H1 (cell line): ENCODE results near the gene SMO. TPM values are rescaled to one million over a fixed set of nuclear protein-coding genes. Genes with fewer than 3 reads are reported as not detected.

ENCODE experiments used
- GABPA ChIP-seq: IDR thresholded peaks from 2 replicates; pipeline ENCODE4 v1.6.1; 2011; ENCODE audit warnings: mild to moderate bottlenecking, low read length, moderate library complexity, borderline replicate concordance; ENCODE audit not compliant: insufficient read depth
- SUZ12 ChIP-seq: fragments of 200-600 bp; sonication (generic); IDR thresholded peaks from 2 replicates; pipeline ENCODE4 v1.6.1; 2012; ENCODE audit warnings: mild to moderate bottlenecking, inconsistent platforms, low read length, moderate library complexity, mixed read lengths
- TAF1 ChIP-seq: IDR thresholded peaks from 2 replicates; pipeline ENCODE4 v1.6.1; 2011; ENCODE audit warnings: mild to moderate bottlenecking, low read depth, low read length
- TAF7 ChIP-seq: optimal IDR thresholded peaks from 2 replicates; pipeline ENCODE3; 2011; ENCODE audit warnings: low read depth, mild to moderate bottlenecking, inconsistent platforms, low read length, moderate library complexity, borderline replicate concordance
- polyA plus RNA-seq, 7 experiments: library from polyadenylated mRNA; depleted of rRNA in 3 of 7; stranded (reverse) in 5 of 7; unstranded in 2 of 7; fragments of >200 nt in 5 of 7; fragments of 200-250 nt in 2 of 7; gene quantifications; 1 replicate in 5 of 7; 2 replicates in 1 of 7; 4 replicates in 1 of 7; pipeline versions ENCODE4 v1.2.1 to v1.2.3, GENCODE V29; 2011 to 2013; ENCODE audit warnings: missing spikeins in 2 of 7, mixed read lengths in 2 of 7
- total RNA-seq: library from RNA; stranded (reverse); fragmentation: NEBNext Ultra II Directional; extraction: Animal tissue kit (Norgen Biotek cat#: 25700); gene quantifications from 2 replicates; pipeline ENCODE4 v1.2.1, GENCODE V29; 2021
- TF ChIP-seq, protein P1 (sequence below): IDR thresholded peaks from 2 replicates; pipeline ENCODE4 v1.6.1; 2012; ENCODE audit warnings: low read length, inconsistent platforms

SMO gene
- total and polyA plus RNA-seq, 2 of the 8 experiments (the other 6 are each of a cell fraction or from before 2014, with no cell fraction given): 64.5 to 67.6 TPM

DNA sequence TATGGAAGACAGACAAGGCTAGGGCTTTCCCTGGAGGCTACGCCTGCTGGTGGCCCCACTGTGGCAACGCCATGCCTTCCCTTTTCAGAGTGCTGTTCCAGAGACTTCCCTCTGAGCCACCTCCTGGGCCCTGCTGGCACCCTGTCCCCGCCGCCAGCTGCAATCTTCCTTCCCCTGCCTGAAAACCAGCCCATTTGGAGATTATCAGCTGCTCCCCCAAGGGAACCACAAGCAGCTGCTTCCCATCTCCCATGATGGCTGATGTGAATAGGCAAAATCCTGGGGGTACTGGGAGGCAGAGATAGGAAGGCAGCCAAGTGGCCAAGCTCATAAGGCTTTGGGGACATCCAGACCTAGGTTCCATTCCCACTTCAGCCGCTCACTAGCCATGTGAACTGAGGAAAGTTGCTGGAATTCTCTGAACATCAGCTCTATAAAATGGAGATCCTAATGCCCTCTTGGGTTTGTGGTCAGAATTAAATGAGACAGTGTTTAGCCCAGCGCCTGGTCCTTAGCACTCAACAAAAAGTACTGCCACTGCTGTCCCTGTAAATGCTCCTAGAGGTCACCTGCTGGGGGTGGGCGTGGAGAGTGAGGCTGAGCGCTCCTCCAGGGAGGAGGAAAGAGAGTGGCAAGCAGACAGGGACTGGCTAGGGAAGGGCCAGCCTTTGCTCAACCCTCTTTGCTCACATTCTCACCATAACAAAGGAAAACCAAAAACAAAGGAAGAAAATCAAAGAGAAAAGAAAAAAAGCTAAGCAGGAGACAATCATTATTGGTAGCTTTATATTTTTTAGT lies 38.0 kb upstream of the SMO start (continued):
- TF ChIP-seq, protein P1, sequence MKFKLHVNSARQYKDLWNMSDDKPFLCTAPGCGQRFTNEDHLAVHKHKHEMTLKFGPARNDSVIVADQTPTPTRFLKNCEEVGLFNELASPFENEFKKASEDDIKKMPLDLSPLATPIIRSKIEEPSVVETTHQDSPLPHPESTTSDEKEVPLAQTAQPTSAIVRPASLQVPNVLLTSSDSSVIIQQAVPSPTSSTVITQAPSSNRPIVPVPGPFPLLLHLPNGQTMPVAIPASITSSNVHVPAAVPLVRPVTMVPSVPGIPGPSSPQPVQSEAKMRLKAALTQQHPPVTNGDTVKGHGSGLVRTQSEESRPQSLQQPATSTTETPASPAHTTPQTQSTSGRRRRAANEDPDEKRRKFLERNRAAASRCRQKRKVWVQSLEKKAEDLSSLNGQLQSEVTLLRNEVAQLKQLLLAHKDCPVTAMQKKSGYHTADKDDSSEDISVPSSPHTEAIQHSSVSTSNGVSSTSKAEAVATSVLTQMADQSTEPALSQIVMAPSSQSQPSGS: no peak
- no peak for TF ChIP-seq TAF1
- TF ChIP-seq SUZ12: no peak
- TF ChIP-seq GABPA: no peak
- no peak for TF ChIP-seq TAF7
- TF ChIP-seq, all 59 proteins: peak for 0
